GM12878 (cell line): Measurements from ENCODE around the gene SGIP1. TPM values are rescaled to one million over a fixed set of nuclear protein-coding genes. Genes with fewer than 3 reads are reported as not detected.

Experiments
- ATAC-seq: fragments of 200-7000 bp; cut with Tn5 transposase; 3 replicates; pipeline ENCODE4 v1.9.1; 2020; ENCODE audit warnings: mild to moderate bottlenecking, moderate library complexity
- BruUV-seq: library from RNA; stranded (reverse); fragments of 400-500 nt; replicated peaks from 2 replicates; lab custom pipeline; 2021; lab: Mats Ljungman, UMichigan
- CTCF ChIA-PET: fragments of 300-600 bp; sonication (Branson Sonifier 250); formaldehyde crosslinking; extraction: SDS; loops from one replicate; lab custom pipeline; 2021; ENCODE audit warnings: inconsistent platforms; lab: Yijun Ruan, JAX
- POLR2A ChIA-PET: fragments of 350-600 bp; formaldehyde crosslinking; extraction: SDS; loops from one replicate; lab custom pipeline; 2021; ENCODE audit warnings: inconsistent platforms; lab: Charles Lee
- RAD21 ChIA-PET: fragments of 300-600 bp; sonication (Branson Sonifier 250); formaldehyde crosslinking; loops from one replicate; lab custom pipeline; 2023; ENCODE audit warnings: antibody characterized with exemption; ENCODE audit not compliant: unreplicated experiment; lab: Charles Lee
- SMC1A ChIA-PET: fragments of 300-600 bp; sonication (Branson Sonifier 250); formaldehyde crosslinking; loops from one replicate; lab custom pipeline; 2023; ENCODE audit not compliant: unreplicated experiment, uncharacterized antibody; lab: Charles Lee
- DNase-seq: peaks from one replicate; pipeline ENCODE4 v3.0.0-alpha.2; 2011; ENCODE audit warnings: low read depth, low spot score
- FAIRE-seq: peaks from 3 replicates; lab custom pipeline; 2011; peaks lifted over from hg19 to GRCh38; lab: Jason Lieb, UNC
- H2AFZ ChIP-seq: 2 replicates; pipeline ENCODE4 v1.6.0; 2011; ENCODE audit warnings: low read depth, low read length, control low read depth; ENCODE audit not compliant: control insufficient read depth
- H3K27ac ChIP-seq: 2 replicates; pipeline ENCODE4 v1.5.1; 2011; ENCODE audit warnings: control low read depth; ENCODE audit not compliant: control insufficient read depth, insufficient read depth
- H3K27me3 ChIP-seq, 2 experiments: replicated peaks in 1 of 2; 2 replicates each; pipeline versions ENCODE4 v1.6.0 to v1.6.1; 2011; ENCODE audit warnings: low read length in 1 of 2; ENCODE audit not compliant: control insufficient read depth in 2 of 2, insufficient read depth in 2 of 2
- H3K36me3 ChIP-seq, 2 experiments: 2 replicates each; pipeline ENCODE4 v1.5.1; 2011; ENCODE audit warnings: low read length in 1 of 2; ENCODE audit not compliant: control insufficient read depth in 2 of 2, insufficient read depth in 2 of 2
- H3K4me1 ChIP-seq: 2 replicates; pipeline ENCODE4 v1.6.1; 2011; ENCODE audit warnings: mild to moderate bottlenecking, low read length, moderate library complexity, mixed read lengths; ENCODE audit not compliant: control insufficient read depth, insufficient read depth
- H3K4me2 ChIP-seq: 2 replicates; pipeline ENCODE4 v1.6.0; 2011; ENCODE audit warnings: control low read depth; ENCODE audit not compliant: control insufficient read depth, insufficient read depth
- H3K4me3 ChIP-seq: fragments of 200-600 bp; sonication (generic); 2 replicates; pipeline ENCODE4 v1.5.1; 2016
- H3K79me2 ChIP-seq: 2 replicates; pipeline ENCODE4 v1.6.0; 2011; ENCODE audit warnings: low read length; ENCODE audit not compliant: control insufficient read depth, insufficient read depth
- H3K9ac ChIP-seq: 2 replicates; pipeline ENCODE4 v1.8.0; 2011; ENCODE audit warnings: low read length, control low read depth, mixed read lengths; ENCODE audit not compliant: control insufficient read depth, insufficient read depth
- H3K9me3 ChIP-seq: replicated peaks from 3 replicates; pipeline ENCODE4 v1.5.1; 2011; ENCODE audit warnings: mild to moderate bottlenecking, low read length; ENCODE audit not compliant: control insufficient read depth, insufficient read depth
- H4K20me1 ChIP-seq: 2 replicates; pipeline ENCODE4 v1.6.0; 2011; ENCODE audit not compliant: control insufficient read depth, insufficient read depth
- FOS ChIP-seq: IDR thresholded peaks from 3 replicates; pipeline ENCODE4 v1.6.1; 2011; ENCODE audit warnings: borderline replicate concordance; ENCODE audit not compliant: insufficient read length; ENCODE audit errors: extremely low read depth
- RAD21 ChIP-seq: IDR thresholded peaks from 2 replicates; pipeline ENCODE4 v1.6.1; 2011; ENCODE audit warnings: mild to moderate bottlenecking, low read depth, low read length, moderate library complexity; ENCODE audit not compliant: insufficient read depth
- RUNX3 ChIP-seq: IDR thresholded peaks from 2 replicates; pipeline ENCODE4 v1.6.1; 2012; ENCODE audit warnings: low read length, inconsistent platforms
- WGBS: methylation state at CpG from one replicate; pipeline ENCODE4 v1.1.6; 2016; ENCODE audit warnings: low lambda C conversion rate; ENCODE audit not compliant: insufficient replicate concordance, insufficient coverage; ENCODE audit errors: missing lambda C conversion rate; 5-methylcytosine and 5-hydroxymethylcytosine counted together
- in situ Hi-C: fragments of 300-500 bp; cut with MboI; formaldehyde crosslinking; loops from 9 replicates; pipeline ENCODE4 v1.14.3; 2018; ENCODE audit warnings: mixed read lengths
- intact Hi-C: fragments of 100-400 bp; cut with micrococcal nuclease; formaldehyde crosslinking; loops from one replicate; pipeline ENCODE4 v1.14.2; 2022; ENCODE audit not compliant: unreplicated experiment
- polyA plus RNA-seq, 11 experiments: library from polyadenylated mRNA; depleted of rRNA in 4 of 11; unstranded in 6 of 11; stranded (reverse) in 5 of 11; fragments of >200 nt; fragmentation: Nextera tagmentation in 4 of 11; fragmentation: Illumina TruSeq in 1 of 11; extraction: Ambion mirVana in 4 of 11; extraction: Trizol in 1 of 11; gene quantifications; 1 replicate in 1 of 11; 2 replicates in 10 of 11; pipeline versions ENCODE4 v1.2.1 to v1.2.3, GENCODE V29; 2011 to 2016; ENCODE audit warnings: inconsistent platforms in 2 of 11, missing spikeins in 2 of 11, low read depth in 1 of 11
- total RNA-seq, 4 experiments: library from RNA; depleted of rRNA in 3 of 4; stranded (reverse); fragments of >200 nt in 3 of 4; fragmentation: Illumina TruSeq in 1 of 4; extraction: Trizol in 1 of 4; gene quantifications; 2 replicates each; pipeline versions ENCODE4 v1.2.1 to v1.2.3, GENCODE V29; 2013 to 2021
- TF ChIP-seq, protein P1 (sequence below): IDR thresholded peaks from 2 replicates; pipeline ENCODE4 v1.6.1; 2011; ENCODE audit warnings: mild to moderate bottlenecking, low read depth, low read length, moderate library complexity; ENCODE audit not compliant: insufficient replicate concordance

The SGIP1 gene
- total and polyA plus RNA-seq, 10 of the 15 experiments (the other 5 are each of a cell fraction or from before 2014, with no cell fraction given), result 0.15 TPM; not detected in 9

DNA sequence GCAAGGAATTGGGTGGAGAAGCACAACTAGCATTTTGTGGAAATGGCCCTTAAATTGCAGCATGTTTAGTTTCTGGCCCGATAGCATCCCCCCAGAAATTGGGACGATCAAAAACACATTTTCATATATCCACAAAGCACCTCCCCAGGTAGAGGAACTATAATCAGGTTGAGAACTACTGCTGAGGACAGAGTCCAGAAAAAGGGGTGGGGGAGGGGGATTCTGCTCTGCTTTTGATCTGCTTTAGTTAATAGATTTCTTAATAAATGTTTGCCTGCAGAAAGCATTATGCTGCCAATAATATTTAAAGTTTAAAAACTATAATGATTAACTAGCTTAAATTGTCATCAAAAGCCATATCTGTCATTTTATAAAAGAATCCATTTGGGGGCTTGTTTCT, 203.9 kb downstream of the SGIP1 start (continued):
- TF ChIP-seq, protein P1, sequence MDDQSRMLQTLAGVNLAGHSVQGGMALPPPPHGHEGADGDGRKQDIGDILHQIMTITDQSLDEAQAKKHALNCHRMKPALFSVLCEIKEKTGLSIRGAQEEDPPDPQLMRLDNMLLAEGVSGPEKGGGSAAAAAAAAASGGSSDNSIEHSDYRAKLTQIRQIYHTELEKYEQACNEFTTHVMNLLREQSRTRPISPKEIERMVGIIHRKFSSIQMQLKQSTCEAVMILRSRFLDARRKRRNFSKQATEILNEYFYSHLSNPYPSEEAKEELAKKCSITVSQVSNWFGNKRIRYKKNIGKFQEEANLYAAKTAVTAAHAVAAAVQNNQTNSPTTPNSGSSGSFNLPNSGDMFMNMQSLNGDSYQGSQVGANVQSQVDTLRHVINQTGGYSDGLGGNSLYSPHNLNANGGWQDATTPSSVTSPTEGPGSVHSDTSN, result no peak

DNA sequence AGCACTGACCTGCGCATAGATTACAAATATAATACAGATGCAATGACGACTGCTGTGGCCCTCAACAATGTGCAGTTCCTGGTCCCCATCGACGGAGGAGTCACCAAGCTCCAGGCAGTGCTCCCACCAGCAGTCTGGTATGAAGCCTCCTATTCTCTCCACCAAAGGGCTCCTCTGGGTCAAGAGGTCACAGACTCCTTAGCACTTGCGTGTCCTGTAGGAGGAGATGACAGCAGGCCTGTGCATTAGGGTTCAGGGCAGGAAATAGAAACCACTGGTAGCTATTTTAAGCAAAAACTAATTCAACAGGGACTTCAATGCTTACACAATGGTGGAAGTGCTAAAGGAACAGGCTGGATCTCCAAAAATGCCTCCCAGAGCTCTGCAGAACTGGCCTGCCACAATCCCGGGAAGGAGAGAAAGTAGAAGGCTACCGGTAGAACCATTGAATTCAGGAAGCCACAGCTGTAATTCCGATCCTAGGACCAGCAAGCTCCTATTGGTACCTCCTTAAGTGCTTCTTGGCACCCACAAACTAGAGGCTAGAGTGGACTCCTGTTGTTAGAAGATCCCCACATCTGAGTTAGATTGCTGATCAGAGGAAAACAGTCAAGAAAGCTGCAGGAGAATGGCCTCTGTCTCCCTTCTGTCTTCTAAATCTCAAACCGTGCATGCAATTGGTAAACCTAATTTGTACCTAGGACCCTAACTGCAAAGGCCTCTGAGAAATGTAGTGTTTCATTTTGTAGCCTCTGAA, 205.6 kb downstream of the SGIP1 start:
- CTCF ChIA-PET, result interaction anchor here (1.4 kb wide), 1 partner anchor 14 kb away, joined by 3 read pairs; no protein-coding TSS in a partner anchor
- BruUV-seq, result no TSS peak
- in situ Hi-C loops, result no loop called here

More for the DNA sequence above, 205.6 kb downstream of the SGIP1 start:
- H4K20me1 ChIP-seq, result no peaks in the 10 kb centered on the region
- no peak overlapping the region for H3K4me2 ChIP-seq
- TF ChIP-seq RUNX3, result no peak
- TF ChIP-seq FOS, result no peak
- TF ChIP-seq RAD21, result no peak
- no peak overlapping the region for H3K9ac ChIP-seq
- ATAC-seq (no peak), FAIRE-seq (no peak), DNase-seq (no peak)
- no peak overlapping the region for H3K27ac ChIP-seq
- RAD21 ChIA-PET, result interaction anchor here (1.6 kb wide), 1 partner anchor 14 kb away, joined by 5 read pairs; no protein-coding TSS in a partner anchor
- H3K9me3 ChIP-seq, result no peaks in the 10 kb centered on the region
- H3K36me3 ChIP-seq, result no peaks in the 10 kb centered on the region
- no peak overlapping the region for H2AFZ ChIP-seq
- SMC1A ChIA-PET, result interaction anchor here (0.7 to 0.9 kb wide), 2 partner anchors 24 to 406 kb away, joined by 3 read pairs; no protein-coding TSS in a partner anchor
- no peaks in the 10 kb centered on the region for H3K4me1 ChIP-seq
- no peaks in the 10 kb centered on the region for H3K27me3 ChIP-seq
- intact Hi-C loops, result loop anchor here (10.0 kb wide), 1 partner anchor 385 kb away; no protein-coding TSS in a partner anchor
- 46% methylated on average over 9 of the region's 9 CpGs for WGBS
- H3K79me2 ChIP-seq, result no peaks in the 10 kb centered on the region
- H3K4me3 ChIP-seq, result no peak overlapping the region
- POLR2A ChIA-PET, result no interaction called here
